Stimulated activated naive B cell treated with anti-CD40 and anti-IgM and Interleukin-4, amounts not matched to agents 10 μg/mL and 1 μg/mL and 100 μg/mL, for 72 hours (primary cell): Measurements from ENCODE around the gene CABP2.
"Not testable (repeated sequence)": the region's sequence is repeated elsewhere in the genome, so short reads cannot be mapped to it uniquely, and the experiment has no call there.

Source experiments
- ATAC-seq, 2 donors: fragments of 150-1000 bp; cut with Tn5 transposase; replicated peaks; 2 replicates each; pipeline ENCODE4 v1.10.0; 2021; ENCODE audit warnings: moderate library complexity in 1 of 2
- DNase-seq: peaks from one replicate; pipeline ENCODE4 v3.0.0; 2021
- H3K27ac Mint-ChIP-seq: one replicate; pipeline ENCODE4 v1.8.0; 2022; ENCODE audit warnings: mild to moderate bottlenecking, mixed read lengths
- H3K27me3 Mint-ChIP-seq, 2 donors: one replicate each; pipeline ENCODE4 v1.8.0; 2022; ENCODE audit warnings: mixed read lengths in 2 of 2
- H3K36me3 Mint-ChIP-seq, 2 donors: one replicate each; pipeline ENCODE4 v1.8.0; 2022; ENCODE audit warnings: mixed read lengths in 2 of 2, mild to moderate bottlenecking in 1 of 2
- H3K4me1 Mint-ChIP-seq, 2 donors: one replicate each; pipeline ENCODE4 v1.8.0; 2022; ENCODE audit warnings: mixed read lengths in 2 of 2, mild to moderate bottlenecking in 1 of 2
- H3K4me3 Mint-ChIP-seq, 2 donors: one replicate each; pipeline ENCODE4 v1.8.0; 2022; ENCODE audit warnings: mild to moderate bottlenecking in 2 of 2, mixed read lengths in 2 of 2, moderate library complexity in 1 of 2
- H3K9me3 Mint-ChIP-seq, 2 donors: one replicate each; pipeline ENCODE4 v1.8.0; 2022; ENCODE audit warnings: mixed read lengths in 2 of 2, mild to moderate bottlenecking in 1 of 2

CABP2 gene

GRCh38 chr11:67522844-67523555 lies at the start of gene CABP2:
Gene CABP2 (minus strand): TSS chr11:67523446. CDS start chr11:67523326, 120 bp downstream.
- Mint-ChIP-seq H3K9me3 (peaks cover 0 to 3% of the 10 kb centered on the region in 2 donors), H3K36me3 (no peaks in the 10 kb centered on the region), H3K4me1 (no peaks in the 10 kb centered on the region), H3K27me3 (peaks cover 25 to 34% of the 10 kb centered on the region in 2 donors), H3K4me3 (no peak within 1 kb of the TSS), H3K27ac (no peak within 1 kb of the TSS)
- DNase-seq (no peak), ATAC-seq (no peak)

GRCh38 chr11:67572747-67573419 lies 49.6 kb upstream of the CABP2 start:
- H3K36me3 Mint-ChIP-seq = no peaks in the 10 kb centered on the region
- peaks cover 8 to 9% of the 10 kb centered on the region in 2 donors for H3K4me1 Mint-ChIP-seq
- peak; percentile 48 to 65 for ATAC-seq
- H3K27me3 Mint-ChIP-seq = peaks cover 14 to 32% of the 10 kb centered on the region in 2 donors
- H3K27ac Mint-ChIP-seq = no peak overlapping the region
- peak; percentile 34 for DNase-seq
- H3K4me3 Mint-ChIP-seq = no peak overlapping the region
- H3K9me3 Mint-ChIP-seq = no peaks in the 10 kb centered on the region

DNA sequence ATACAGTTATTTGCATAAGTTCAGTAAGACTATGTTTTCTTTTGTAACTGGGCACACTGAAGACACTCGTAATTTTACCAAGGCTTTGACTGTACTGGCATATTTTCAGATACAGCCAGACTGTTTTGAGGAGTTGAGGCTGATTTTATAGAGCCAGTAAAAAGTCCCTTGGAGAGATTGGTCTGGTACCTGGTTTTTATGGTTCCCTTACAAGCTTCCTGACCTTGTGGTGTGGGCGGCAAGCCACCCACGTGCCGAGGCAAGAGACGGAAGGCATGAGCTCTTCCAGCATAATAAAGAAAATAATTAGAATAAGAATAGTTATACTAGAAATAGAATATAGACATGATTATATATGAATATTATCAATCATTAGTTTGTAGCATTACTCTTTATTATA lies 49.1 kb upstream of the CABP2 start:
- Mint-ChIP-seq H3K36me3 (no peaks in the 10 kb centered on the region), H3K27ac (no peak overlapping the region), H3K4me1 (peaks cover 8 to 9% of the 10 kb centered on the region in 2 donors), H3K27me3 (peaks cover 12 to 28% of the 10 kb centered on the region in 2 donors), H3K9me3 (no peaks in the 10 kb centered on the region), H3K4me3 (no peak overlapping the region)
- DNase-seq = no peak
- ATAC-seq = no peak

DNA sequence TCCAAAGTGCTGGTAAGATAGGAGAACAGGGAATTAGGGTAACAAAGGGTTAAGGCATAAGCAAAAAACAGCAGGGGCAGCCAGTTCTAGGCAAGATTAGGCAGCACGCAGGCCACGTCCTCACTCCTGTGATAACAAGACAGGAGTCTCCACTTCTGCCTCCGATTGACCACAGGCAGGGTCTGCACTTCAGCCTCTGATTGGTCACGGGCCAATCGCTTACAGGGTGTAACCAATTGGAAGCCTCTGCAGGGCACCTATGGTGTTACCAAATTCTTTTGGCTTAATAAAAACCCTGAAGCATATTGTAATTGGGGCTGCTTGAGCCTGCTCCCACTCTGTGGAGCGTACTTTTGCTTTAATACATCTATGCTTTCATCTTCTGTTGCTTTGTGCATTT lies 48.2 kb upstream of the CABP2 start:
- peaks cover 5 to 20% of the 10 kb centered on the region in 2 donors for H3K27me3 Mint-ChIP-seq
- no peak for DNase-seq
- peak overlapping the region; percentile 57 for H3K27ac Mint-ChIP-seq
- no peak overlapping the region for H3K4me3 Mint-ChIP-seq
- H3K36me3 Mint-ChIP-seq = no peaks in the 10 kb centered on the region
- peaks cover 8 to 9% of the 10 kb centered on the region in 2 donors for H3K4me1 Mint-ChIP-seq
- no peak for ATAC-seq
- no peaks in the 10 kb centered on the region for H3K9me3 Mint-ChIP-seq

DNA sequence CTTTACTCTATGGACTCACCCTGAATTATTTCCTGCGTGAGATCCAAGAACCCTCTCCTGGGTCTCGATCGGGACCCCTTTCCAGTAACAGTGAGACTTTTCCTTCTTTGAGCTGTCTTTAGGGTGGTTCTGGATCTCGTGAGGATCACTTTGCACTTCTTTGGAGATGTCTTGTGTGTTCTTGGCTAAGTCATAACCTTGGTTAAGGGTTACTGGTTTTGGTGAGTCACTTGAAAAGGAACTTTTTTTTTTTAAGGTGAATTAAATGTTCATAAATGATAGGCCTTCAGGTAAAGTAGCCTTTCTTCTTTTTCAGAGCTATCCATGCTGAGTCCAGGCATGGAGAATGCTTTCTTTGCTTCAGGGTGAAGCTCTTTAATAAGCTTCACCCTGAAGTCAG lies 41.0 kb upstream of the CABP2 start:
- ATAC-seq (no peak), DNase-seq (no peak)
- no peaks in the 10 kb centered on the region for H3K36me3 Mint-ChIP-seq
- no peaks in the 10 kb centered on the region for H3K9me3 Mint-ChIP-seq
- no peak overlapping the region for H3K4me3 Mint-ChIP-seq
- H3K27ac Mint-ChIP-seq = peak overlapping the region; percentile 84
- peaks cover 2 to 15% of the 10 kb centered on the region in 2 donors for H3K27me3 Mint-ChIP-seq
- H3K4me1 Mint-ChIP-seq = peaks cover 5% of the 10 kb centered on the region in 2 donors

GRCh38 chr11:67563705-67564114 lies 40.5 kb upstream of the CABP2 start:
- H3K27me3 Mint-ChIP-seq = peaks cover 4 to 20% of the 10 kb centered on the region in 2 donors
- not testable (repeated sequence) for DNase-seq, ATAC-seq, H3K27ac Mint-ChIP-seq, H3K4me1 Mint-ChIP-seq, H3K9me3 Mint-ChIP-seq, H3K36me3 Mint-ChIP-seq, H3K4me3 Mint-ChIP-seq

DNA sequence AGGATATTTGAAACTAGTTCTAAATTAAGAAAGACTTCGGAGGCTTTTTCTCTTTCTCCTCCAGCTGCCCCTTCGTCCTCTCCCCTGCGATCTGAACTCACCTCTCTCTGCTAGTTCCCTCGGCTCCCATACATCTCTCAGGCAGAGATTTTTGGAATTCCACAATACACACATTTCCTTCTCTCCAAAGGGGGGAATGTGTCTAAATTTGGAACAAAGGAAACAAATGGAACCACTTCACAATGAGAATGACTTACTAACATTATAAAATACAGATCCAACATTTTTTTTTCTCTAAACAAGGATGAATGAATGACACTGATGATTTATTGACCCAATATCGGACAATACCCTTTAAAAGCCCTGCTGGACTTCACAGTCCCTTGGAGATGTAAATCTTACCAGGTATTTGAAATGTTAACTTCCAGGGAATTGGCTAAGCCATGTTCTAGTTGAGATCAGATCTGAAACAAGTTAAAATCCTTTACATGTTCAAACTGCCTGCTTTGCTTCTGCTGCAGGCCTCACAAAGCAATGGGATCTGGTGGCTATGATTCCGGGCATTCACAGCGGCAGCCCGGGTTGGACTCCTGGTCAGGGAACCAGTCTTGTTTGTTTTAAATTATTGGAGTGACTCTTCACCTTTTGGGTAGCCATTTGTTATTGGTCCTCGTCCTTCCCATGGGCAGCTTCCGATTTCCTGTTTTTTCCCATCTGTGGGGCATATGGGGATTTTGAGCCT lies 39.9 kb upstream of the CABP2 start:
- Mint-ChIP-seq H3K4me3 (no peak overlapping the region), H3K9me3 (no peaks in the 10 kb centered on the region)
- no peak for ATAC-seq

DNA sequence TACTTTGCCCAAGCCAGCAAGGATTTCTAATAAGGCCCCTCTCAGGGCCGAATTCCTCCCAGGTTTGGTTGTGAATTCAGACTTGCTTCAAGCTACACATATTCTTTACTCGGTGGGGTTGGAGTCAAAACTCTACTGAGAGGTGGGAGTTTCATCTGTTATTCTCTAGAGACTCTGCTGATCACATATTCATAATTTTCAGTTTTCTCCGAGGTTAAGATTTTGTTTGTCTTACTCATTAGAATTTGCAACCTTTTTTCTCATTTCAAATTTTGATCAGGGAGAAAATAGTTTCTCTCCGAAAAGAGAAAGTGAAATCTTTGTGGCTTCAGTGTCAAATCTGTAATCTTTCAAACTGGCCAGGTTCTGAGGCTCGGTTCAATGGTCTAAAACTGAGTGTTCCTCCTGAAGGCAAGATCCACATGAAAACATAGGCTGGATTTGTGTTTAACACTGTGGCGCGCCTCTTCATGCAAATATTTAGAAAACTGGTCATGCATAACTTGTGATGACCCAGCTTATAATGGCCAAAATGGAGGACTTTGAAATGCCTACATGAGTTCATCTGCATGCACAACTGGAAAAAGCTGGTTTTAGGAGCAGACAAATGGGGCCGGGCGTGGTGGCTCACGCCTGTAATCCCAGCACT lies 38.8 kb upstream of the CABP2 start:
- H3K4me1 Mint-ChIP-seq = peaks cover 5 to 7% of the 10 kb centered on the region in 2 donors
- peak; percentile 48 to 82 for ATAC-seq
- peak overlapping the region; percentile 67 for H3K27ac Mint-ChIP-seq
- H3K4me3 Mint-ChIP-seq = peak overlapping the region in 1 of 2 donors; percentile 17
- no peaks in the 10 kb centered on the region for H3K36me3 Mint-ChIP-seq
- no peaks in the 10 kb centered on the region for H3K9me3 Mint-ChIP-seq
- peaks cover 4 to 28% of the 10 kb centered on the region in 2 donors for H3K27me3 Mint-ChIP-seq
- DNase-seq = no peak

More for the DNA sequence above, 39.9 kb upstream of the CABP2 start:
- Mint-ChIP-seq H3K27me3 (peaks cover 4 to 25% of the 10 kb centered on the region in 2 donors), H3K4me1 (peaks cover 5 to 6% of the 10 kb centered on the region in 2 donors), H3K27ac (peak overlapping the region; percentile 4), H3K36me3 (no peaks in the 10 kb centered on the region)
- DNase-seq = no peak

DNA sequence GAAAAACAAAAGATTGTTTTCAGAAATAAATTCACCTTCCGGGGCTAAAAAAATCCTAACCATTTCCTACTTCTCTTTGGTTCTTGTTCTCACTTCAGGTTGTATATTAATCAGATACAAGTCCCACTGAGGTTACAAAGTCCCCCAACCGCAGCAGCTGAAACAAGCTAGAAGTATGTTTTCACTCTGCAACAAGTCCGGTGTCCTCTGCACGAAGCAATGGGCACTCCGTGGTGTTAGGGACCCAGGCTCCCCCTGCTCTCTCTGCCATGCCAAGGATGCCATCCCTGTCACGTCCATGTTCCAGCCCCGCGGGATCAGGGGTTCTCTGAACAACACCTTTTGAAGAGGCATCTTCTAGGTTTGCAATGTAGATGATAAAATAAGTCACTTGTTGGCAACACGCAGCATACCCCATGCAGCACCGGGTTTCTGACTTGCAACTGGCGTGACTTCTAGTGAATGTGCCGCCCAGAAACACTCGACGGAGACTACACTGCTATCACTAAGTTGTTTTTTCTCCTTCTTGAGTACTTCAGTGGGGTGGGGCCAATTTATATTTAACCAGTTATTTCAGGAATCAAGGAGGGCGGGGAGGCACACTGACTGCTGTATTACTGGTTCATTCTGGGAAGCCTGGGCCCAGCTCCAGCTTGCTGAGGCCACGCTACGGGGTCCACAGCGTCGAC lies 35.0 kb upstream of the CABP2 start:
- no peaks in the 10 kb centered on the region for H3K9me3 Mint-ChIP-seq
- peaks cover 4 to 22% of the 10 kb centered on the region in 2 donors for H3K27me3 Mint-ChIP-seq
- no peak overlapping the region for H3K27ac Mint-ChIP-seq
- ATAC-seq (peak in 1 of 2 donors; percentile 63), DNase-seq (no peak)
- H3K4me3 Mint-ChIP-seq = peak overlapping the region; percentile 26 to 40
- H3K36me3 Mint-ChIP-seq = no peaks in the 10 kb centered on the region
- H3K4me1 Mint-ChIP-seq = peaks cover 5% of the 10 kb centered on the region in 2 donors

GRCh38 chr11:67556244-67556643 lies 33.0 kb upstream of the CABP2 start:
- H3K27ac Mint-ChIP-seq = no peak overlapping the region
- peaks cover 7 to 9% of the 10 kb centered on the region in 2 donors for H3K36me3 Mint-ChIP-seq
- no peak overlapping the region for H3K4me3 Mint-ChIP-seq
- no peak for ATAC-seq
- H3K4me1 Mint-ChIP-seq = peaks cover 0 to 4% of the 10 kb centered on the region in 2 donors
- no peak for DNase-seq
- peaks cover 5 to 25% of the 10 kb centered on the region in 2 donors for H3K27me3 Mint-ChIP-seq
- peaks cover 11 to 12% of the 10 kb centered on the region in 2 donors for H3K9me3 Mint-ChIP-seq

- H3K27ac Mint-ChIP-seq, ATAC-seq, DNase-seq, H3K27me3 Mint-ChIP-seq, H3K4me1 Mint-ChIP-seq, H3K4me3 Mint-ChIP-seq: not testable (repeated sequence)
- H3K9me3 Mint-ChIP-seq = peaks cover 18 to 23% of the 10 kb centered on the region in 2 donors
- peaks cover 13 to 14% of the 10 kb centered on the region in 2 donors for H3K36me3 Mint-ChIP-seq
Measured at GRCh38 chr11:67551697-67552096, 28.5 kb upstream of the CABP2 start.

DNA sequence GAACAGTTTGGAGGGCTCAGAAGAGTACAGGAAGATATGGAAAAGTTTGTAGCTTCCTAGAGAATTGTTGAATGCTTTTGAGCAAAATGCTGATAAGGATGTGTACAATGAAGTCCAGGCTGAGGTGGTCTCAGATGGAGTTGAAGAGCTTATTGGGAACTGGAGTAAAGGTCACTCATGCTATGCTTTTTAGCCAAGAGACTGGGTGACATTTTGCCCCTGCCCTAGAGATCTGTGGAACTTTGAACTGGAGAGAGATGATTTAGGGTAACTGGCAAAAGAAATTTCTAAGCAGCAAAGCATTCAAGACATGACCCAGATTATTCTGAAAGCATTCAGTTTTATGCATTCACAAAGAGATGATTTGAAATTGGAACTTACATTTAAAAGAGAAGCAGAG lies 27.9 kb upstream of the CABP2 start:
- no peak for ATAC-seq
- peaks cover 18 to 23% of the 10 kb centered on the region in 2 donors for H3K9me3 Mint-ChIP-seq
- no peak overlapping the region for H3K4me3 Mint-ChIP-seq
- DNase-seq = no peak
- H3K4me1 Mint-ChIP-seq = no peaks in the 10 kb centered on the region
- H3K27me3 Mint-ChIP-seq = peaks cover 9 to 10% of the 10 kb centered on the region in 2 donors
- H3K36me3 Mint-ChIP-seq = peaks cover 13 to 14% of the 10 kb centered on the region in 2 donors
- H3K27ac Mint-ChIP-seq = no peak overlapping the region

GRCh38 chr11:67548555-67549110 lies 25.4 kb upstream of the CABP2 start:
- H3K9me3 Mint-ChIP-seq = peaks cover 18 to 23% of the 10 kb centered on the region in 2 donors
- no peak overlapping the region for H3K27ac Mint-ChIP-seq
- DNase-seq (no peak), ATAC-seq (no peak)
- H3K4me3 Mint-ChIP-seq = no peak overlapping the region
- peaks cover 9 to 13% of the 10 kb centered on the region in 2 donors for H3K27me3 Mint-ChIP-seq
- peaks cover 13 to 14% of the 10 kb centered on the region in 2 donors for H3K36me3 Mint-ChIP-seq
- no peaks in the 10 kb centered on the region for H3K4me1 Mint-ChIP-seq
